Ramos (cell line): Measurements from ENCODE around the gene CEP135.
"Not testable (repeated sequence)": the region's sequence is repeated elsewhere in the genome, so short reads cannot be mapped to it uniquely, and the experiment has no call there.

Experiments used
- in situ Hi-C: fragments of 300-500 bp; cut with MboI; formaldehyde crosslinking; loops from one replicate; pipeline ENCODE4 v1.14.3; 2022; ENCODE audit warnings: low sequenced_read_pairs; ENCODE audit not compliant: unreplicated experiment

Gene CEP135, protein sequence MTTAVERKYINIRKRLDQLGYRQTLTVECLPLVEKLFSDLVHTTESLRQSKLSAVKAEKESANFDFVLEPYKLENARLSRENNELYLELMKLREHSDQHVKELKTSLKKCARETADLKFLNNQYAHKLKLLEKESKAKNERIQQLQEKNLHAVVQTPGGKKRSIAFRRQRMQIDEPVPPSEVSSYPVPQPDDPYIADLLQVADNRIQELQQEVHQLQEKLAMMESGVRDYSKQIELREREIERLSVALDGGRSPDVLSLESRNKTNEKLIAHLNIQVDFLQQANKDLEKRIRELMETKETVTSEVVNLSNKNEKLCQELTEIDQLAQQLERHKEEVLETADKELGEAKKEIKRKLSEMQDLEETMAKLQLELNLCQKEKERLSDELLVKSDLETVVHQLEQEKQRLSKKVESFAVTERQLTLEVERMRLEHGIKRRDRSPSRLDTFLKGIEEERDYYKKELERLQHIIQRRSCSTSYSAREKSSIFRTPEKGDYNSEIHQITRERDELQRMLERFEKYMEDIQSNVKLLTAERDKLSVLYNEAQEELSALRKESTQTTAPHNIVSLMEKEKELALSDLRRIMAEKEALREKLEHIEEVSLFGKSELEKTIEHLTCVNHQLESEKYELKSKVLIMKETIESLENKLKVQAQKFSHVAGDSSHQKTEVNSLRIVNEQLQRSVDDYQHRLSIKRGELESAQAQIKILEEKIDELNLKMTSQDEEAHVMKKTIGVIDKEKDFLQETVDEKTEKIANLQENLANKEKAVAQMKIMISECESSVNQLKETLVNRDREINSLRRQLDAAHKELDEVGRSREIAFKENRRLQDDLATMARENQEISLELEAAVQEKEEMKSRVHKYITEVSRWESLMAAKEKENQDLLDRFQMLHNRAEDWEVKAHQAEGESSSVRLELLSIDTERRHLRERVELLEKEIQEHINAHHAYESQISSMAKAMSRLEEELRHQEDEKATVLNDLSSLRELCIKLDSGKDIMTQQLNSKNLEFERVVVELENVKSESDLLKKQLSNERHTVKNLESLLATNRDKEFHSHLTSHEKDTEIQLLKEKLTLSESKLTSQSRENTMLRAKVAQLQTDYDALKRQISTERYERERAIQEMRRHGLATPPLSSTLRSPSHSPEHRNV

DNA sequence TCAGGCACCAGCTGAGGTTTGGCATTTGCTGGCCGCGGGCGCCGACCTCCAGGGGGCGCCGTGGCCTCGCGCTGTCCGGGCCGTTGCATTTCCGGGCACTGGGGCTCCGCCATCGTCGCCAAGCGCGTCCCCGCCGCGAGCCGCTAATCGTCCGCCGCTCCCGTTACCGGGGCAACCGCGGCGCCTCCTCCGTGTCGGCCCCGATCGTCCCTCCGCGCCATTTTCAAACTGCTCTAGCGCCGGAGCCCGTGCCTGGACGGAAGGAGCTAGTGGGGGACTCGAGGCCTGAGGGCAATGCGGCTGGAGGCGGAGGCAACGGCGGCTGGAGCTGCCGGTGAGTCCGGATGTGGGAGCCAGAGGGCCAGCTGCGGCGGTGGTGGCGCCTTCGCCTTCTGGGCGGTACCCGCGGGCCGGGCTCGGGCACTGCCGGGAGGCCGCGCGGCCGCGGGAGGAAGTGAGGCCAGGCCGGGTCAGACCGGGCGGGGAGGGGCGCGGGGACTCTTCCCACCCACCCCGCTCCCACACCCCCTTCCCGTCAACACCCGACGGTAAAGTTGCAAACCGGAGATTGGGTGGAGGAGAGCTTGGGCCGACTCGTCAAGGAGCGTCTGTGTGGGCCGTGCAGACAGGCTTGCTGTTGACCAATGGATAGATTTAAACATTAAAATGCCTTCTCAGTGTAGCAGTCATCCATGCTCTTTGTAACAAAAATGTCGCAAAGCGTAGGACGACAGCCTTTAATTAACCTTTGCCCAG is at the start of gene CEP135:
Gene CEP135, plus strand, starts transcription at position 220 of the 756 bp plus-strand sequence. CDS start 3,186 bp downstream, outside the sequence.
- in situ Hi-C loops: no loop called here

DNA sequence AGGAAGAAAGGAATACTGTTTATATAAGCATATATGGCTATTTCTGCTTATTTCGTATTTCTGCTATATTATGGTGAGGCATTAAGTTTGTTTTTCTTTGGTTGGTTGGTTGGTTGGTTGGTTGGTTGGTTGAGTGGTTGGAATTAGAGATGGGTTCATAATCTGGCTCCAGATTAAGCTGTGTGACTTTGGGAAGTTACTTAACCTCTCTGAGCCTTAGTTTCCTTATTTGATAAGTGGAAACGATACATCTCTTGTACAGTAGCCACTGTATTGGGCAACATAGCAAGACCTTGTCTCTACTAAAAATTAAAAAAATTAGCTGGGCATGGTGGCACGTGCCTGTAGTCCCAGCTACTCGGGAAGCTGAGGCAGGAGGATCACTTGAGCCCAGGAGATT is 46.1 kb upstream of the CEP135 start:
- in situ Hi-C loops: no loop called here

DNA sequence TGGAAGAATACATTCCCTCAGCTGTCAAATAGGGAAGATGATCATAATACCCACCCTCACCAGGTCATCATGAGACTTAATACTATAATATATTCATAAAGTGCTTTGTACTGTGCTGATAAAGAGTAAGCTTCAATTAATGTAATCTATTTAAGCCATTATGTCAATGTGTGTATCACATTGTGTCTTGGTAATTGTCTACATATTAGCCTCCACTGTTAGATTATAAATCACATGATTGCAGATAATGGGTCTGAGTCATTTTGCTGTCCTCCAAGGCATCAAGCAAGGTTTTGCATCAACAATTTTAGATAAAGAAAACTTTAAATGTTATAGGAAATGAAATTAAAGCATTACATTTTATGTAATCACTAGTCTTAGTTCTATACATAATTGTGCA is 45.2 kb upstream of the CEP135 start:
- in situ Hi-C loops: no loop called here

DNA sequence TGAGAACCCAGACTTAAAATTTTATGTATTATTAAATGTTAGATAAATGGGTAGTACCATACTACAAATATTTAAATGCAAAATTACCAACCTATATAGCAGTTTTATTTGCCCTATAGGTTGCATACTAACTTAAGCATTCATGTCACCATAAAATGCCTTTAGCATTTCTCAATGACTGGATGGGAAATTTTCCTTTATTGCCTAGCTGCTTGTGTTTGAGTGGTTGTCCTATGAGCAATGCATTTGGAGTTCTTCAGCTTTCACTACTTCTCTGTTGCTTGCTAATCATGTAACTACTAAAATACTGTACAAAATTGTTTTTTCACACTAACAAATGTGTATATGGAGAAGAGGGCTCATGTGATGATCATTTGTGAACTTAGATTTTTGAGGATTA is 44.2 kb upstream of the CEP135 start:
- in situ Hi-C loops: no loop called here

DNA sequence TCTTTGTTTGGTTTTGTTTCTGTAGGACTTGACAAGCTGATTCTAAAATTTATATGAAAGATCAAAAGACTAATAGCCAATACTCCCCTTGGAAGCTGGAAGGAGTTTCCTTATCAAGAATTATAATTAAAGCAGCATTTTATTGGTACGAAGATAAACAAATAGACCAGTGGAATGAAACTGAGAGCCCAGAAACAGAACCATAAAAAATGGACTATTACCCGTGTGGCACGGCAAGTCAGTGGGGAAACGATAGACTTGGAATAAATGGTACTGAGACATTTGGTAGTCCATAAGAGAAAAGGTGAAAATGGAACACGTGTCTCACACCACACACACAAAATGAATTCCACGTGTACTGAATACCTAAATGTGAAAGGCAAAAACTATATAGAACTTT is 42.4 kb upstream of the CEP135 start:
- in situ Hi-C loops: no loop called here

DNA sequence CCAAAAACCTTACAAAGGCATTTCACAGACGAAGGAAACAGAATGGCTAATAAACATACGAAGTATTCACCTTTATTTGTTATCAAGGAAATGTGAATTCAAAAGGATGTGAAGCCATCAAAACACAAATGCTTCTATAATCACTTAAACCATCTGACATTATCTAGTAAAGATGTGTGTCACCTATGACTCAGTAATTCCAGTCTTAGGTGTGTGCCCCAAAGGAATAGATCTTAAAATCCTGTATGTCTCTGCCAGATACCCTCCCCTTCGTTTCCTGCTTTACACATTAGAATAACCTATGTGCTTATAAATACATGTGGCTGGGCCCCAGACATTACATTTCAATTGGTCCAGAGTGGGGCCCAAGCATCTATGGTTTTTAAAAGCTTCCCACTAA is 41.8 kb upstream of the CEP135 start:
- in situ Hi-C loops: no loop called here

DNA sequence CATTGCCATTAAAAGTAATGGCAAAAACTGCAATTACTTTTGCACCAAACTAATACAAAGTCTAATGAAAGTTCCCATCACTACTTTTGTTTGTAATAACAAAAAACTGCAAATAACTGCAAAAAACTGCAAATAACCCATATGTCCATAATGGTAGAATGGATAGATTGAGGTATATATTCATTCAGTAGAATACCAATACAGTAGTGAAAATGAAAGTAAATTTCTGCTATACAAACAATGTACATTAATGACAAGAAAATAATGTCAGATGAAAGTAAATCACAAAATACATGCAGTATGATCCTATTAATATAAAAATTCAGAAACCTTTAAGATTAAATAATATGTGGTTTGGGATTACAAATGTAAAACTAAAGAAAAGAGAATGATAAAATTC is 41.3 kb upstream of the CEP135 start:
- in situ Hi-C loops: no loop called here

DNA sequence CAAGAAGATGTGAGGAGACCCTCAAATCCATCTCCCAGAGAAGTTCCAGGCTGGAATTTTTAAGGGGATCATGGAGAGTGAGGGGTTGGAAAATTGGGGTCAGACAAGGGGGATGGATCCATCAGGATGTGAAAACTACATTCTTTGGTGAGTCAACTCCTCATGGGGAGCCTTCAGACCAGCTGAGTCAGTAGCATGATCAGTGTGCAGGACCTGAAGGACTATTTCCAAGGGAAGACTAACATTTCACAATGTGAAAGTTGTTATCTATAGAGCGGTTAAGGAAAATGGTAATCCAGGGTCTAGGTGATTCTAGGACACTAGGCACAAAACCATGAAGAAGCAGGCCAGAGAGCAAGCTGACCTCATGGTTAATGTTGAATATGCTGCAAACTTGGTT is 38.6 kb upstream of the CEP135 start:
- in situ Hi-C loops: no loop called here

DNA sequence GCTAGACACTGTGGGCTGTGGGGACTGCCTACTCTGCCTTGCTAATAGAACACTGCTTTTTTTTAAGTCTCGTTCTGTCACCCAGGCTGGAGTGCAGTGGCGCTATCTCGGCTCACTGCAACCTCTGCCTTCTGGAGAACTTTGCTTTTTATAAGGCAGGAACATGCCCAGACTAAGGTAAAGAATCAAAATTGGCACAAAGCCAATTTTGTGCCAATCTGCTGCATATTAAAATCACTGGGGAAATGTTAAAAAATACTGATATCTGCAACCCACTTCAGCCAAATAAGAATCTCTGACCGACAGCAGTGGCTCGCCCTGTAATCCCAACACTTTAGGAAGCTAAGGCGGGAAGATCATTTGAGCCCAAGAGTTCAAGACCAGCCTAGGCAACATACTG is 36.5 kb upstream of the CEP135 start:
- in situ Hi-C loops: no loop called here

DNA sequence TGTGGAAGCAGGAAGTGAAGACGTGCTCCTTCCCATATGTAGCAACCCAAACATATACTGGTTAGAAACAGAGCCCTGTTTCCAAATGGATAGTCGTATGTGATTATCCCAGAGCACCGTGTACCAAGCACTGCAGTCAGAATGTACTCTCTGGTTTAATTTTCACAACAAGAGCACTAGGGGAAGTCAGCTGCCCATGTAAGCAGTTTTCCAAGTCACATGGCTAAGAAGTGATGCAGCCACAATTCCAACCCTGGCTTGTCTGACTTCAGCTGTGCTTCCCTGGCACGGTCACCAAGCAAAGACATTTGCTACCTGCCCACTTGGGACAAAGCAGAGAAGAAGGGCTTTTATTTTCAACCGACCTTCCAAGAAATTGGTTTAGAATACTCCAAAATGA is 28.2 kb upstream of the CEP135 start:
- in situ Hi-C loops: no loop called here

DNA sequence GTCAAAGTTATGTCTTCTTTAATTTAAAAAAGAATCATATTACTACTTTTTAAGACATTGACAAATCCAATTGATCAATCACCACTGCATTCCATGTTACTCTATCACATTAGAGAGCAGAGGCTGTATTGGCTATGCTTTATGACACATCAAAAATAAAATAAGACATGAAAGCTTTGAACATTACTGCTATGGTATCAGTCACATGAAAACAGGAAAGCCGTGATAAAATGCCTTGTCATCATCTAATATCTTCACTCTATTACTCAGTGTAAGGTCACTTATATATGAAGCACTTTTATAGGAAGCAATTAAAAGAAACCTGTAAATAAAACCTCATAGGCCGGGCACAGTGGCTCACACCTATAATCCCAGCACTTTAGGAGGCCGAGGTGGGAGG is 27.7 kb upstream of the CEP135 start:
- in situ Hi-C loops: no loop called here

DNA sequence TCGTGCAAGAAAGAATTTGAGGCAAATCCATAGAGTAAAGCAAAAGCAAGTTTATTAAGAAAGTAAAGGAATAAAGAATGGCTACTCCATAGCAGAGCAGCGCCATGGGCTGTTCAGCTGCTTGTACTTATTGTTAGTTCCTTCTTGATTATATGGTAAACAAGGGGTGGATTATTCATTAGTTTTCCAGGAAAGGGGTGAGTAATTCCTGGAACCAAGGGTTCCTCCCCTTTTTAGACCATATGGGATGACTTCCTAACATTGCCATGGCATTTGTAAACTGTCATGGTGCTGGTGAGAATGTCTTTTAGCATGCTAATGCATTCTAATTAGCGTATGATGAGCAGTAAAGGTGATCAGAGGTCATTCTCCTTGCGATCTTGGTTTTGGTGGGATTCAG is 23.5 kb upstream of the CEP135 start:
- in situ Hi-C loops: no loop called here

DNA sequence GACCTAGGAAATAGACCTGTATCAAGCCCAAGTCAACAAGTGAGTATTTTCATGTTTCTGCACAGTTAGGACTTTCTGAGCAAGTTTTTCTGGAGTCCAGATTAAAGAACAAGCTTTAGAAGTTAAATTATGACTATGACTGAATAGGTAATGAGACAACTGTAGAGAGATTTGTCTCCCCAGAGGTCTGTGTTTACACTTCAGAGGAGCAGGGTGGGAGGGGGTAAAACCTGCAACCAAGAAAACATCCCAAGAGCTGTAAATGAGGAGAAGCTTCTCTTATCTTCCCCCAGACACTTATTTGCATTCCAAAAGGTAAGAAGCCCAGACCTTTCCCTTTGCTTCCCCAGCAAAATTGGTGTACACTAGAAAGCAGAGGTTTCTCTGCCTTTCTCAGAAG is 22.1 kb upstream of the CEP135 start:
- in situ Hi-C loops: no loop called here

DNA sequence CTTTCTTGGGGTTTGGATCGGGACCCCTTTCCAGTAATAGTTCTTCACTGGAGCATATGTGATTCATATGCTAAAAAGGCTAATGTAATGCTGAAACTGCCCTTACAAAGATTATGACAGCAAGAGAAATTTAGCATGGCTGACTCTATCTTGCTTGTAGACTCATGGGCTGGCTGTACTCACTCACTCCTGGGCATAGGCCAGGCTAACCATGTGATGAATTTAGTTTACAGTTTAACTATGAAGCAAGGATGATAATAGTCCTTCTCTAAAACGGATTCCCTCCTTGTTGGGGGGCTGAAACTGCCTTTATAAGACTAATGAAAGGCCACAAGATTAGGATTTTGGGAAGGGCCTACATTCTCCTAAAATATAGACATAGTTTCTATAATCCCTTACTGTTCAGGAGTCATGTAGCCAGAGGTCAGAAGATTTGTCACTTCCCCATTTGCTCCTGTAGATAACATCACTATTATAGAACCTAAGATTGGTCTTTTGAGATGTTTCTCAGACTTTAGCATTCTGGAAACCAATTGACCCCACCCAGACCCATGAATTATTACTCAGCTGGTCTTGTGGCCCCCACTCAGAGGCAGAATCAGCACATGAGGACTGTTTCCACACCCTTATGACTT is 20.8 kb upstream of the CEP135 start:
- in situ Hi-C loops: no loop called here

DNA sequence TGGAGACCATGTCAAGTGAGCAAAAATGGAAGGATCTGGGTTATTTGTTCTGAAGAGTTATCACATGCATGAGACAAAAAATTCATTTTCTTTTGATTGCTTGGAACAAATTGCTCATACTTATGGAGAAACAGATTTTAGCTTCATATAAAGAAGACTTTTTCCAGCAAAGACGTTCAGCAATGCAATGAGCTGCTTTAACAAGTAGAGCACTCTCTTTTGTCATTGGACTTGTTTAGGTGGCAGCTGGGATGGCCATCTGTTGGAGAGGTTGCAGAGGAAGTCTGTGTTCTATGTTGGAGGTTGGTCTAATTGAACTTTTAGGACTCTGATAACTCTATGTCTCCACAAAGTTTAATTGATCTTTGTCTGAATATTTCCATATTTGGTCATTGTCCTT is 19.9 kb upstream of the CEP135 start:
- in situ Hi-C loops: no loop called here

DNA sequence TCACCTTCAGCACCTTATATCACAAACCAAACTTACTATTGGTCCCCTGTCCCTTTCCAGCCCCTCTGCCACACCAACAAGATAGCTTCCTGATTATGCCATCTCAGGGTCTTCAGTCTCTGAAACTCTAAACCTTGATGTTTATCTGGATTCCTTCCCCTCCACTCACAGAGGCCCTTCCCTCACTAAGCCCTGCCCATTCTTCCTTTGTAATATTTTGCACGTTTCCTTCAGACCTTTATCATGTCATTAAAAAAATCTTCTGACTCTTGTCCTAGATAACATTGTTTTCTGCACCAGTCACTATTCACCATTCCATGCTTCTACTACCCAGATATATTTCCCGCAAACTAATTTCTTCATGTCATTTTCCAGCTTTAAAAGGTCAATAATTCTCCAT is 17.7 kb upstream of the CEP135 start:
- in situ Hi-C loops: no loop called here

DNA sequence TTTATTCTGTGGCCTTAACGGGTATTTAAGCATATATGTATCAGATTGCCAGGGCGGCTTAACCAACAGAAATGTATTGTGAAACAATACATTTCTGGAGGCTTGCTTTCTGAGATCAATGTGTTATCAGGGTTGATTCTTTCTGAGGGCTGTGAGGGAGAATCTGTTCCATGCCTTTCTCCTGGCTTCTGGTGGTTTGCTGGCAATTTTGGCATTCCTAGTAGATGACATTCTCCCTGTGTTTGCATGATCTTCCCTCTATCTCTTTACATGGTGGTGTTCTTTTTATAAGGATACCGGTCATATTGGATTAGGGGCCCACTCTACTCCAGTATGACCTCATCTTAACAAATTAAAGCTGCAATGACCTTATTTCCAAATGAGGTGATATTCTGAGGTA is 16.9 kb upstream of the CEP135 start:
- in situ Hi-C loops: no loop called here

DNA sequence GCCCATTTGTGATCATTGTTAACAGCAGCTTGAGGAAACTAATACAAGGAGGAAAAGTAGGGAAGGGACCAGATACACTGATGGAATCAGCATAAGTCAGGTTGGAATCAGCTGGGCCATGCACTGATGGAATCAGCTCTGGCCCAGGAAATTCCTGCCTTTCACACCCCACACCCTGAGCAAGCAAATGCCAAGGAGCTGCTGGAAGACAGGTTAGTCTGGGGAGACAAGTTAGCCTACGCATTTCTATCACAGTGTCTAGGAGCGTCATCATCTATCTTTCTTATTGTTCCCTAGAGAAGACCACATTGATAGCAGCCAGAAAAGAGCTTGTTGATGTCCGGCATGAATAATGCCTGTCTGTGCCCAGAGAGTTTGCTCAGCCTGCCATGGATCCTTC is 16.2 kb upstream of the CEP135 start:
- in situ Hi-C loops: no loop called here

DNA sequence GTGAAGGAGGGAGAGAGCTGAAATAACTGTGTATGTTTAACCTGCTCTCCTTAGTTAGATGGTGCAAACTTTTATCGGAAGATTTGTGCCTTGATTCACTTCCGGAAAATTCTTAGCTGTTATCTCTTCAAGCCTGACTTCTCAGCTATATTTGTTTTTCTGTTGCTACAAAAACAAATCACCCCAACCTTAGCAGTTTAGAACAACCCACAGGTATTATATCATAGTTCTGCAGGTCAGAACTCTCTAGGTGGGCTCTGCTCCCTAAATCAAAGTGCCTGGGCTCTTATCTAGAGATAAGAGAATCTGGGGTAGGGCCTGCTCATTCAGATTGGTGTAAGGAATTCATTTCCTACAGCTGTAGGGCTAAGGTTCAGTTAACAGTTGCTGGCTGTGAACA is 15.1 kb upstream of the CEP135 start:
- in situ Hi-C loops: no loop called here

DNA sequence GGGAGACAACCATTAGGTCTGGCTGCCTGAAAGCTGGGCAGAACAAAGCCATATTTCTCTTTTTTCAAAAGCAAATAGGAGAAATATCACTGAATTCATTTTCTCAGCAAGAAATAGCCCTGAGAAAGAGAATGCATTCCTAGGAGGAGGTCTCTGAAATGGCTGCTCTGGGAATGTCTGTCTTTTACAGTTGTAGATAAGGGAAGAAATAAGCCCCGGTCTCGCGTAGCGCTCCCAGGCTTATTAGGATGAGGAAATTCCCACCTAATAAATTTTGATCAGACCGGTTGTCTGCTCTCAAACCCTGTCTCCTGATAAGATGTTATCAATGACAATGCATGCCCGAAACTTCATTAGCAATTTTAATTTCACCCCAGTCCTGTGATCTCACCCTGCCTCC is 12.8 kb upstream of the CEP135 start:
- in situ Hi-C loops: not testable (repeated sequence)
